HG03571 (cell line): ENCODE results near the gene PUSL1.

Experiments used
- ATAC-seq: cut with Tn5 transposase; IDR thresholded peaks from one replicate; pipeline ENCODE4 v1.9.1; 2021; ENCODE audit not compliant: unreplicated experiment

The PUSL1 gene

GRCh38 chr1:1349256-1350012 is 41.0 kb downstream of the PUSL1 start, which contains the start of gene DVL1:
DVL1 (minus strand) TSS chr1:1349418; CDS start chr1:1349065, 353 bp downstream.
- peak; percentile 61 for ATAC-seq

DNA sequence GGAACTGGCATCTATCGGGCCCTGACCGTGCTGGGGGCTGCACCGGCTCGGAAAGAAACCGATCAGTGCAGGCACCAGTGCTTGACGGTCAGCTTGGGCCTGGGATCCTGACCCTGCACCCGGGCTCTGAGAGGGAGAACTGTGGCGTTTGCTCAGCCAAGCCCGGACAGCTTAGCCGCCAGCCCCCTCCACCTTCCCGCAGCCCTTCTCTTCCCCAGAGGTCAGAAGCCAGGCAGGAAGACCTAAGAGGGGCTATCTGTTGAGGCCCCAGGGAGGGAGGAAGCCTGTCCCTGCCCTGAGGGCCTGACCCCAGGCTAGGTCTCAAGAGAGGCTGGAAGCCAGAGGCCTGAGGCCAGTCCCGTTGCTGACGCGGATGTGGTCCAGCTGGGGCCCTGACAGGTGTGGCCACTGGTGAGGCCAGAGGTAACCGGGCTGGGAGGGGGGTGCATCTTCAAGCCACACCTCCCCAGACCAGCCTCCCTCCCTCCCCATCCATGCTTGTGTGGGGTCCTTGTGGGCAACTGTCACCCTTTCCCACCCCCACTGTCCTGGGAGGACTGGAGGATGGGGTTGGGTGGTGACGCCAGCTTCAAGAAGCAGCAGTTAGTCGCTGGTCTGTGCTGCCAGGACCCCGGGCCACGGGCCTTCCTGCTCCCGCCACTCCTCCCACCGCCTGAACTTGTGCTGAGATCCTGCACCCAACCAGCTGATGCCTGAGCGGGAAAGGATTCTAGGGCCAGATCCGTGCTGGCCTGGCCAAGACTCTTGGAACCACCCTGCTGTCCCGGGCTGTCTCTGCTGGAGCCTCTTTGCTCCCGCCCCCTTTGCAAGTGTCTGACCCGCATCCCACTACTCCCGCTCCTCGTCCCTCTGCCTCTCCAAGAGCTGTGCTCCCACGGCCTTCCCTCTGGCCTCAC is 43.4 kb downstream of the PUSL1 start:
- ATAC-seq: no peak

DNA sequence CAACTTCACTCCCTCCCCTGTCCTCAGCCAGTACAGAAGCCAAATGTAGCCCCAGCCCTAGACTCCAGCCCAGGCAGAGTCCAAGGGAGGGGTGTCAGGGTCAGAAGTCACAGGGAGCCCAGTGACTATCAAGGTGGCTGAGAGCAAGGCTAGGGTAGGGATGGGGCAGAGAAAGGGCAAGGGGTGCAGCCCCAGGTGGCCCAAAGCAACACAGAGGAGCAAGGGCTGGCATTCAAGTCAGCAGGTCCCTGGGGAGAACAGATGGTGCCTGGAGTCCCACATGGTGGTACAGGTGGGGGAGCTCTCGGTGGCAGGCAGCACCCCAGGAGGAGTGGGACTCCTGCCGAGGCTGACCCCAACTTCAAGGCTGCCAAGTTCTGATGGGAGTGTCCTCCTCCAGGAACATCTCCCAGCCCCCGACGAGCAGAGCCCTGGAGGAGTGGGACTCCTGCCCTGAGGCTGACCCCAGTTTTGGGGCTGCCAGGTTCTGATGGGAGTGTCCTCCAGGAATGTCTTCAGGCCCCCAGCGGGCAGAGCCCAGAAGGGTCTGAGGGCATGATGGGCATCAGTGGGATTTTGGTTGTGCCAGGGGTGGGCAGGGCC is 44.5 kb downstream of the PUSL1 start:
- no peak for ATAC-seq

GRCh38 chr1:1353389-1354151 is 45.2 kb downstream of the PUSL1 start:
- ATAC-seq: no peak

GRCh38 chr1:1354271-1355247 is 46.2 kb downstream of the PUSL1 start:
- ATAC-seq: no peak

DNA sequence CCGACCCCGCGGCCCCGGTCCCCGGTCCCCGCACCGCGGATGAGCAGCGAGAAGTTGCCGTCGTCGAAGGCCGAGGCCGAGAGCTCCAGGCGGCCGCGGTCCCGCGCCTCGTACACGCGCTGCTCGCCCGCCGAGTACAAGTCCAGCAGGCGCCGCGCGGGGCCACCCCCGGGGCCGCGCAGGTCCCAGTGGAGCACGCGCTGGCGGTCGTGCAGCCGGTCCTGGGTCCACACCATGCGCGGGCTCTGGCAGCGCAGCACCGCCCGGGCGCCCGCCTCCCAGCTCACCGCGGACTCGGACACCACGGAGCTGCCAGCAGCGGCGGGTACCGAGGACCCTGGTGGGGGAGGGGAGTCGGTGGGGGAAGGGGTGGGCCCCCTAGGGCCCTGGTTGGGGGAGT is 47.0 kb downstream of the PUSL1 start:
- ATAC-seq: no peak

- no peak for ATAC-seq
Measured at GRCh38 chr1:1356166-1356795, 47.9 kb downstream of the PUSL1 start.

- no peak for ATAC-seq
Measured at GRCh38 chr1:1356796-1357401, 48.5 kb downstream of the PUSL1 start.

- ATAC-seq: no peak
Measured at GRCh38 chr1:1357871-1358432, 49.6 kb downstream of the PUSL1 start.

GRCh38 chr1:1358433-1359271 is 50.3 kb downstream of the PUSL1 start, which contains the start of gene MXRA8:
MXRA8 (minus strand) TSS chr1:1358555; CDS start chr1:1358504, 51 bp downstream.
- ATAC-seq: no peak

DNA sequence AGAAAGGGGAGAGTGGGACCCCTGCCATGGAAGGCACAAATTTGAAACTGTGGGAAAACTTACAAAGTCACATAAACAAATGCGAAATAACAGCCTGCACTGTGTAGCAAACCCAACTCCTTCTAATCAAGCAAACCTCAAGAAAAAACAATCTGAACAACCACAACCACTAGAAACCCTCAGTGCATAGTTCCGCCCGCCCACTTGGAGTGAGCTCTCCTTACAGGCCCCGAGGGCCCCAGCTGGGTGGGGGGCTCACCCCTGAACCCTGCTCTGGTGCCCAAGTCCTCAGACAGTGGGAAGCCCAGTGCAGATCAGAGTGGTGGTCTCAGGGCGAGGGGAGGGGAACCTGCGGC is 50.9 kb downstream of the PUSL1 start:
- ATAC-seq: no peak

- no peak for ATAC-seq
Measured at GRCh38 chr1:1359664-1360468, 51.5 kb downstream of the PUSL1 start.

- no peak for ATAC-seq
Measured at GRCh38 chr1:1360506-1361169, 52.2 kb downstream of the PUSL1 start.
